Measurements from ENCODE around the gene IREB2. TPM values are rescaled to one million over a fixed set of nuclear protein-coding genes. Genes with fewer than 3 reads are reported as not detected.
A peak's percentile ranks its signal among the peaks of the same experiment; 100 is the strongest.

IREB2 gene
- total RNA-seq, 4 donors from 2014 or later, result 17.2 to 35.3 (median 25.1) TPM

DNA sequence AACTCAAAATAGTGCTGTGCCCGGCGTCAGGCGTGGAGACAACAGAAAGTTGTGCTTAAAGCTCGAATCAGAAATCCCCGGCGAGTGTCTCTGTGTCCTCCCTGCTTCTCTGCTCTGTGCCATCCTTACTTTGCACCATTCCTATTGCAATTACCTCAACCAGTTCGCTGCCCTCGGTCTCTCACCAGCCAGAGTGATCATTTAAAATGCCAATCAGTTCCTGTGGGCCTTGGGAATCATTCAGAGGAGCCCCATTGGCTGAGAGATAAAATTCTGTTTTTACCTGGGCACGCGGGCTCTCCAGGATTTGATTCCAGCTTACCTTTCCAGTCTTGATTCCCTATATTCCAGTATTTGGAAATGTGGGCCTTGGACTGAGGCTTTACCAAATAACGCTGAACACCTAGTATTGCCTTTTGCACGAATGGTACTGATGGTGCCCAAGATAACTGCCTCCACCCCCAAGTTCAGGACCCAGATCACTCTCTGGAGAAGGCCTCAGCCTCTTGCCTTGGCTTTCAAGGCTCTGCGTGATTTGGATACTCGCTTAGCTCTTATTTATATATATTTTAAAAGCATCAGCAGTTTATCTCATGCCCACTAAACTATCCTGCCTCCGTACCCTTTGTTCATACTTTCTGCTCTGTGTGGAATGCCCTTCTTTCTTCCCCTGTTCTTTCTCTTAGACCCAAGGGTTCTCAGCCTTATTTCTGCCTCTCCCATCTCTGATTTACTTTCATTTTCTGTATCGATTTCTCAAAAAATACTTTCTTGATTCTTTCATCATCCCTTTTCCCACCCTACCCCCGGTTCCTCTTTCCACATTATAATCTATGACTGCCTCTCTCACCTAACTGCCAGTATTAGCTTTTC, 103.1 kb downstream of the IREB2 start:
- TF ChIP-seq, protein P1, sequence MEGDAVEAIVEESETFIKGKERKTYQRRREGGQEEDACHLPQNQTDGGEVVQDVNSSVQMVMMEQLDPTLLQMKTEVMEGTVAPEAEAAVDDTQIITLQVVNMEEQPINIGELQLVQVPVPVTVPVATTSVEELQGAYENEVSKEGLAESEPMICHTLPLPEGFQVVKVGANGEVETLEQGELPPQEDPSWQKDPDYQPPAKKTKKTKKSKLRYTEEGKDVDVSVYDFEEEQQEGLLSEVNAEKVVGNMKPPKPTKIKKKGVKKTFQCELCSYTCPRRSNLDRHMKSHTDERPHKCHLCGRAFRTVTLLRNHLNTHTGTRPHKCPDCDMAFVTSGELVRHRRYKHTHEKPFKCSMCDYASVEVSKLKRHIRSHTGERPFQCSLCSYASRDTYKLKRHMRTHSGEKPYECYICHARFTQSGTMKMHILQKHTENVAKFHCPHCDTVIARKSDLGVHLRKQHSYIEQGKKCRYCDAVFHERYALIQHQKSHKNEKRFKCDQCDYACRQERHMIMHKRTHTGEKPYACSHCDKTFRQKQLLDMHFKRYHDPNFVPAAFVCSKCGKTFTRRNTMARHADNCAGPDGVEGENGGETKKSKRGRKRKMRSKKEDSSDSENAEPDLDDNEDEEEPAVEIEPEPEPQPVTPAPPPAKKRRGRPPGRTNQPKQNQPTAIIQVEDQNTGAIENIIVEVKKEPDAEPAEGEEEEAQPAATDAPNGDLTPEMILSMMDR (IDR thresholded peaks at IDR 0.05), result no peak
- no peak for TF ChIP-seq POLR2A (IDR thresholded peaks at IDR 0.05)
- 2 to 4% methylated on average over 17 of the region's 17 CpGs for WGBS, 2 donors
- Histone ChIP-seq H3K9me3 (no peaks in the 10 kb centered on the region), H3K27ac (peak overlapping the region; percentile 90 to 98 (median 95)), H3K27me3 (no peaks in the 10 kb centered on the region), H3K36me3 (peaks cover 7 to 40% (median 7%) of the 10 kb centered on the region in 3 donors), H3K4me3 (peak overlapping the region; percentile 83 to 96 (median 88)), H3K4me1 (peaks cover 7 to 29% (median 16%) of the 10 kb centered on the region in 3 donors)
- no peak for DNase-seq
- intact Hi-C loops (cut with DNase I), result no loop called here

DNA sequence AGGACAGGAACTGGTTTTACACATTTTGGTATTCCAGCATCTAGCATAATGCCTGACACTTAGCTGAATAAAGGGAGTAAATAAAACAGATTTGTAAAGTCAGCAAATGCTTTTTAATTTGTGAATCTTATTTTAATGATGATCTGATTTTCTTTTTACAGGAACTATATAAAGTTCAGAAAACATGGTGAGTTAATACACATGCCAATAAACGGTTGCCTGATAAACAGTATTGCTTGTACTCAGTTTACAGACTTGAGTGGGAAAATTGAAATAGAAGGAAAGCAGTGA, 103.7 kb downstream of the IREB2 start:
- Histone ChIP-seq H3K27ac (peak overlapping the region in 2 of 4 donors; percentile 93 to 97), H3K4me3 (peak overlapping the region; percentile 83 to 96 (median 88))
- TF ChIP-seq, protein P1 (IDR thresholded peaks at IDR 0.05), result no peak
- no peak for TF ChIP-seq POLR2A (IDR thresholded peaks at IDR 0.05)

DNA sequence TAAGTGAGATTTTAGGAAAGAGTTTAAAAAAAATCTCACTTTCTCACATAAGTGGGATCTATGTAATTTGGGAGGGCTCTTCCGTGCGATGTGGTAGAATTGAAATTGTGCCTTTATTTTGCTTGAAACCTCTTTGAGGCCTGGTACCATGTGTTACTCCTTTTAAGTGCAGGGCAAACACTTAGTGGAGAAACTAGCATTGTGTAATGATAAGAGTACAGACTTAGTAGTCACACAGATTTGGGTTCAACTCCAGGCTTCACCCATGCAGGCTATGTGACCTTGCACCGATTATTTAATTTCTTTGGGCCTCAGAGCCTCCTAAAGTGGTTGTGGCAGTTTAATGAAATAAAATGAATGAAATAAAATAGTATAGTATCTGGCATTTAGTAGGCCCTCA, 104.6 kb downstream of the IREB2 start:
- H3K36me3 ChIP-seq, result peaks cover 9 to 56% (median 23%) of the 10 kb centered on the region in 3 donors
- no peak overlapping the region for H3K4me3 ChIP-seq
- WGBS, 2 donors, result 85 to 97% methylated on average over 3 of the region's 3 CpGs
- TF ChIP-seq POLR2A (IDR thresholded peaks at IDR 0.05), result no peak
- TF ChIP-seq, protein P1 (IDR thresholded peaks at IDR 0.05), result no peak
- H3K9me3 ChIP-seq, result no peaks in the 10 kb centered on the region
- H3K27ac ChIP-seq, result no peak overlapping the region
- intact Hi-C loops (cut with DNase I), result no loop called here
- H3K27me3 ChIP-seq, result no peaks in the 10 kb centered on the region
- peaks cover 7 to 29% (median 16%) of the 10 kb centered on the region in 3 donors for H3K4me1 ChIP-seq
- DNase-seq, result no peak

More for the DNA sequence above, 103.7 kb downstream of the IREB2 start:
- no peak for DNase-seq
- intact Hi-C loops (cut with DNase I), result no loop called here
- Histone ChIP-seq H3K36me3 (peaks cover 7 to 46% (median 13%) of the 10 kb centered on the region in 3 donors), H3K9me3 (no peaks in the 10 kb centered on the region), H3K27me3 (no peaks in the 10 kb centered on the region), H3K4me1 (peaks cover 7 to 29% (median 16%) of the 10 kb centered on the region in 3 donors)
- WGBS, 2 donors, result 26 to 33% methylated on average over 1 of the region's 1 CpG

DNA sequence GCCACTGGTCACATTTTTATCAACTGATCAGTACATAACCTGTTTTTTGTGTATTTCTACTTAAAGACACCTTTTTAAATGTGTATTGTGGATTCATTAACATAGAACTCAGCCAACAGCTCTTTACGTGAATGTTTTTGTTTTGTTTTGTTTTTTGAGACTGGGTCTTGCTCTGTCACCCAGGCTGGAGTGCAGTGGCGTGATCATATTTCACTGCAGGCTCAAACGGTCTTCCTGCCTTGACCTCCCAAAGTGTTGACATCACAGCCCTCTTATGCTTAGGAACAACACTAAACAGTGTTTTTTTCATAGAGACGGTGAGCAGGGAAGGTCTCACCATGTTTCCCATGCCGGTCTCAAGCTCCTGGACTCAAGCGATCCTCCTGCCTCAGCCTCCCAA, 112.2 kb downstream of the IREB2 start:
- intact Hi-C loops (cut with DNase I), result no loop called here
- Histone ChIP-seq H3K4me1 (no peaks in the 10 kb centered on the region), H3K4me3 (no peak overlapping the region), H3K9me3 (no peaks in the 10 kb centered on the region), H3K36me3 (peaks cover 19 to 62% (median 38%) of the 10 kb centered on the region in 3 donors), H3K27me3 (no peaks in the 10 kb centered on the region), H3K27ac (no peak overlapping the region)
- WGBS, 2 donors, result 65 to 83% methylated on average over 3 to 6 of the region's 6 CpGs
- no peak for TF ChIP-seq POLR2A (IDR thresholded peaks at IDR 0.05)
- TF ChIP-seq, protein P1 (IDR thresholded peaks at IDR 0.05), result no peak
- no peak for DNase-seq

DNA sequence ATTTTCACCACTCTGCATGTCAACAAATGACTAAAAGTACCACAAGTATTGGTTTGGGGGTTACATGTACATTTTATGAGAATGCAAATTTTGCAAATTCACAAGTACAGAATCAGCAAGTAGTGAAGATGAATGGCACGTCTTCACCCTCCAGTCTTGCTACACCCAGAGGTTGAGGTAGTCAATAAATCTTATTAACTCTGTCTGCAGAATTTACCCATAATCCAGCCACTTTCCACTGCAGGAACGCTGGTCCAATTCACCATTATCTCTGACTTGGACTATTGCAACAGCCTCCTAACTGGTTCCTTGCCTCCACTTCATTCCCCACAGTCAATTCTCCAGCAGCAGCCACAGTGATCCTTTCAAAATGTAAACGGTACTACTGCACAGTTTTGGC, 112.8 kb downstream of the IREB2 start:
- H3K27me3 ChIP-seq, result no peaks in the 10 kb centered on the region
- 61 to 65% methylated on average over 3 of the region's 3 CpGs for WGBS, 2 donors
- no peak for TF ChIP-seq POLR2A (IDR thresholded peaks at IDR 0.05)
- no peaks in the 10 kb centered on the region for H3K4me1 ChIP-seq
- no peak overlapping the region for H3K27ac ChIP-seq
- no peak for DNase-seq
- peaks cover 14 to 56% (median 33%) of the 10 kb centered on the region in 3 donors for H3K36me3 ChIP-seq
- intact Hi-C loops (cut with DNase I), result no loop called here
- no peaks in the 10 kb centered on the region for H3K9me3 ChIP-seq
- H3K4me3 ChIP-seq, result no peak overlapping the region

Other genes with a start within 250 kb of the IREB2 start
- under 1 TPM in 2 of 4 donors, not detected in 2; 0.09 to 0.31 TPM for gene ACSBG1, start 203.7 kb upstream of the IREB2 start, total RNA-seq
- gene DNAJA4, start 173.7 kb upstream of the IREB2 start, total RNA-seq, result 10 to 100 TPM in 3 of 4 donors, 1 to 10 TPM in 1; 7.9 to 24.0 (median 15.7) TPM
- 10 to 100 TPM; 38.7 to 59.6 (median 56.9) TPM for gene SKIC8, start 138.6 kb upstream of the IREB2 start, total RNA-seq
- not detected for gene CRABP1, start 97.9 kb upstream of the IREB2 start, total RNA-seq
- 1 to 10 TPM; 1.5 to 9.4 (median 6.5) TPM for gene HYKK, start 69.4 kb downstream of the IREB2 start, total RNA-seq
- gene PSMA4, start 102.2 kb downstream of the IREB2 start, total RNA-seq, result 100 to 1,000 TPM in 3 of 4 donors, 10 to 100 TPM in 1; 94.5 to 223 (median 175) TPM
- gene CHRNA5, start 127.3 kb downstream of the IREB2 start, total RNA-seq, result 1 to 10 TPM in 3 of 4 donors, under 1 TPM in 1; 0.95 to 2.9 (median 1.6) TPM
- under 1 TPM in 1 of 4 donors, not detected in 3; 0.18 TPM for gene CHRNA3, start 182.8 kb downstream of the IREB2 start, total RNA-seq
- under 1 TPM; 0.09 to 0.72 (median 0.43) TPM for gene CHRNB4, start 203.0 kb downstream of the IREB2 start, total RNA-seq